A673 (cell line): ENCODE results near the gene EYS. TPM values are rescaled to one million over a fixed set of nuclear protein-coding genes. Genes with fewer than 3 reads are reported as not detected.

Source experiments
- BruUV-seq: library from RNA; stranded (reverse); fragments of 400-500 nt; replicated peaks from 2 replicates; lab custom pipeline; 2021; lab: Mats Ljungman, UMichigan
- CTCF ChIA-PET: fragments of 300-600 bp; sonication (Branson Sonifier 250); formaldehyde crosslinking; loops from one replicate; lab custom pipeline; 2022; ENCODE audit warnings: antibody characterized with exemption; lab: Charles Lee
- POLR2A ChIA-PET: fragments of 300-600 bp; sonication (Branson Sonifier 250); formaldehyde crosslinking; loops from one replicate; lab custom pipeline; 2022; ENCODE audit warnings: antibody characterized with exemption; ENCODE audit not compliant: low non-redundant PET; lab: Charles Lee
- DNase-seq: peaks from one replicate; pipeline ENCODE4 v3.0.0-alpha.2; 2015; ENCODE audit warnings: low spot score
- H3K27ac ChIP-seq: fragments of 200-600 bp; sonication (generic); 2 replicates; pipeline ENCODE4 v1.5.1; 2016; ENCODE audit warnings: mixed run types, low read depth, mild to moderate bottlenecking, mixed read lengths, antibody characterized with exemption, low read length; ENCODE audit not compliant: poor library complexity, severe bottlenecking
- H3K27me3 ChIP-seq: fragments of 200-600 bp; sonication (generic); replicated peaks from 2 replicates; pipeline ENCODE4 v1.6.1; 2017; ENCODE audit warnings: mixed run types, low read depth, mild to moderate bottlenecking, mixed read lengths, antibody characterized with exemption, low read length; ENCODE audit not compliant: insufficient read depth, poor library complexity
- H3K36me3 ChIP-seq: fragments of 200-600 bp; sonication (generic); 2 replicates; pipeline ENCODE4 v1.6.1; 2016; ENCODE audit warnings: mixed run types, mild to moderate bottlenecking, mixed read lengths, antibody characterized with exemption, low read length; ENCODE audit not compliant: insufficient read depth, poor library complexity, severe bottlenecking
- H3K4me1 ChIP-seq: fragments of 200-600 bp; sonication (generic); 2 replicates; pipeline ENCODE4 v1.6.1; 2017; ENCODE audit warnings: mixed run types, mild to moderate bottlenecking, mixed read lengths, antibody characterized with exemption, low read length; ENCODE audit not compliant: insufficient read depth, poor library complexity, severe bottlenecking
- H3K4me3 ChIP-seq: fragments of 200-600 bp; sonication (generic); 2 replicates; pipeline ENCODE4 v1.5.1; 2016; ENCODE audit warnings: low read depth, mixed run types, mild to moderate bottlenecking, mixed read lengths, low read length; ENCODE audit not compliant: poor library complexity, severe bottlenecking
- H3K9me3 ChIP-seq: fragments of 200-600 bp; sonication (generic); 2 replicates; pipeline ENCODE4 v1.6.1; 2016; ENCODE audit warnings: mixed run types, low read depth, mild to moderate bottlenecking, mixed read lengths, antibody characterized with exemption, low read length; ENCODE audit not compliant: poor library complexity, severe bottlenecking
- CTCF ChIP-seq: fragments of 300-800, 200-600 bp; sonication (generic); conservative IDR thresholded peaks from 2 replicates; pipeline ENCODE4 v1.5.1; 2017; ENCODE audit warnings: low read depth, mild to moderate bottlenecking, antibody characterized with exemption, low read length, moderate library complexity, mixed read lengths
- EZH2 ChIP-seq: fragments of 200-600 bp; sonication (generic); IDR thresholded peaks from 2 replicates; pipeline ENCODE4 v1.6.1; 2017; ENCODE audit warnings: borderline replicate concordance, low read depth, mild to moderate bottlenecking, mixed read lengths, antibody characterized with exemption, low read length; ENCODE audit not compliant: poor library complexity, severe bottlenecking
- intact Hi-C: fragments of 100-400 bp; cut with micrococcal nuclease; formaldehyde crosslinking; loops from one replicate; pipeline ENCODE4 v1.10.0; 2022; ENCODE audit not compliant: unreplicated experiment
- total RNA-seq: library from RNA; stranded (reverse); gene quantifications from 2 replicates; pipeline ENCODE4 v1.2.3, GENCODE V29; 2021

The EYS gene
- total RNA-seq, 1 experiment from 2014 or later: 0.47 TPM

- H3K27me3 ChIP-seq: no peaks in the 10 kb centered on the region
- DNase-seq: no peak
- ChIA-PET POLR2A (no interaction called here), CTCF (no interaction called here)
- no peak overlapping the region for H3K4me3 ChIP-seq
- no TSS peak for BruUV-seq
- intact Hi-C loops: no loop called here
- no peaks in the 10 kb centered on the region for H3K9me3 ChIP-seq
- no peaks in the 10 kb centered on the region for H3K4me1 ChIP-seq
- H3K27ac ChIP-seq: no peak overlapping the region
- no peaks in the 10 kb centered on the region for H3K36me3 ChIP-seq
- no peak for TF ChIP-seq EZH2
- no peak for TF ChIP-seq CTCF
Measured at GRCh38 chr6:63724721-63725120, 1982.3 kb downstream of the EYS start.

GRCh38 chr6:63721181-63721580 is 1985.8 kb downstream of the EYS start:
- no peak for TF ChIP-seq CTCF
- no peak for TF ChIP-seq EZH2
- Histone ChIP-seq H3K27ac (no peak overlapping the region), H3K4me1 (no peaks in the 10 kb centered on the region), H3K9me3 (no peaks in the 10 kb centered on the region), H3K27me3 (no peaks in the 10 kb centered on the region), H3K4me3 (no peak overlapping the region), H3K36me3 (no peaks in the 10 kb centered on the region)
- POLR2A ChIA-PET: no interaction called here
- intact Hi-C loops: no loop called here
- DNase-seq: no peak
- CTCF ChIA-PET: no interaction called here
- no TSS peak for BruUV-seq

DNA sequence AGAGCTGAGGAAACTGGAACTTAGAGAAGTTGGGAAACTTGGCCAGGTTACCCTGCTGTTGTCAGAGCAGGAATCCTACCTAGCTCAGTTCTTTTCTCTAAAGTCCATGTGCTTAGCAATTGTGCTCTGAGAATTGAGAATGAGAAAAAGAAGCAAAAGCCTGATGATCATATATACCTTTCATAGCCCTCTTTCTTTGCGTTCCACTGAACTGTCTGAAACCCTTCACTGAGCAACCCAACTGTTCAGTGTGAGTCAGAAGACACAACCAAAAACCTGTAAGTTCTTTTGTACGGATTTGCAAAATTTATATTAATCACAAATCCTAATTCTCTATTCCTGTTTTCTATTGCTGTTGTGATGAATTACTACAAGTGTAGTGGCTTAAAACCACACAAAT is 1990.9 kb downstream of the EYS start:
- POLR2A ChIA-PET: no interaction called here
- Histone ChIP-seq H3K9me3 (no peaks in the 10 kb centered on the region), H3K4me3 (no peak overlapping the region), H3K27me3 (no peaks in the 10 kb centered on the region), H3K27ac (no peak overlapping the region), H3K4me1 (no peaks in the 10 kb centered on the region), H3K36me3 (peaks cover 22% of the 10 kb centered on the region)
- DNase-seq: no peak
- intact Hi-C loops: no loop called here
- CTCF ChIA-PET: no interaction called here
- BruUV-seq: no TSS peak
- TF ChIP-seq CTCF: no peak
- no peak for TF ChIP-seq EZH2
